ENCODE measurements around the gene TRMT6. TPM values are rescaled to one million over a fixed set of nuclear protein-coding genes. Genes with fewer than 3 reads are reported as not detected.

The TRMT6 gene
- total RNA-seq, 2 experiments from 2014 or later: 8.1 TPM

DNA sequence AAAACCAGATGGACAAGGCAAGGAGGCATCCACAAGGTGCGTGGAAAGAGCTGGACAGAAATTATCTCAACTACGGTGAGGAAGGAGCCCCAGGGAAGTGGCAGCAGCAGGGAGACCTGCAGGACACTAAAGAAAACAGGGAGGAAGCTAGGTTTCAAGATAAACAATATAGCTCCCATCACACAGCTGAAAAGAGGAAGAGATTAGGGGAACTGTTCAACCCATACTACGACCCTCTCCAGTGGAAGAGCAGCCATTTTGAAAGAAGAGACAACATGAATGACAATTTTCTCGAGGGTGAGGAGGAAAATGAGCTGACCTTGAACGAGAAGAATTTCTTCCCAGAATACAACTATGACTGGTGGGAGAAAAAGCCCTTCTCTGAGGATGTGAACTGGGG is 26.8 kb downstream of the TRMT6 start:
- ChIA-PET POLR2A (no interaction called here), CTCF (interaction anchor here (1.3 kb wide), 1 partner anchor 12 kb away, joined by 4 read pairs; no protein-coding TSS in a partner anchor)
- H3K4me1 Mint-ChIP-seq (ENCODE audit: low read depth): peaks cover 11% of the 10 kb centered on the region
- Histone ChIP-seq H3K27ac (ENCODE audit: low read depth in 1 of 2, low read length in 2 of 2) (no peak overlapping the region), H3K36me3 (ENCODE audit: insufficient read depth, low read length) (no peaks in the 10 kb centered on the region), H3K27me3 (ENCODE audit: control insufficient read depth in 1 of 2, insufficient read depth in 2 of 2, low read length in 2 of 2) (peaks cover 0 to 6% of the 10 kb centered on the region in 2 experiments), H3K4me3 (ENCODE audit: low read length) (no peak overlapping the region), H3K4me1 (ENCODE audit: insufficient read depth, low read length) (peaks cover 11% of the 10 kb centered on the region), H3K9me3 (ENCODE audit: control insufficient read depth in 1 of 2, insufficient read depth in 1 of 2, low read length in 2 of 2) (no peaks in the 10 kb centered on the region)
- no peaks in the 10 kb centered on the region for H3K36me3 Mint-ChIP-seq (ENCODE audit: low read depth)
- H3K4me3 Mint-ChIP-seq: no peak overlapping the region
- no peaks in the 10 kb centered on the region for H3K9me3 Mint-ChIP-seq
- ATAC-seq (ENCODE audit: poor library complexity) (no peak), DNase-seq (no peak)
- H3K27me3 Mint-ChIP-seq: peaks cover 4% of the 10 kb centered on the region
- TF ChIP-seq, protein P1, sequence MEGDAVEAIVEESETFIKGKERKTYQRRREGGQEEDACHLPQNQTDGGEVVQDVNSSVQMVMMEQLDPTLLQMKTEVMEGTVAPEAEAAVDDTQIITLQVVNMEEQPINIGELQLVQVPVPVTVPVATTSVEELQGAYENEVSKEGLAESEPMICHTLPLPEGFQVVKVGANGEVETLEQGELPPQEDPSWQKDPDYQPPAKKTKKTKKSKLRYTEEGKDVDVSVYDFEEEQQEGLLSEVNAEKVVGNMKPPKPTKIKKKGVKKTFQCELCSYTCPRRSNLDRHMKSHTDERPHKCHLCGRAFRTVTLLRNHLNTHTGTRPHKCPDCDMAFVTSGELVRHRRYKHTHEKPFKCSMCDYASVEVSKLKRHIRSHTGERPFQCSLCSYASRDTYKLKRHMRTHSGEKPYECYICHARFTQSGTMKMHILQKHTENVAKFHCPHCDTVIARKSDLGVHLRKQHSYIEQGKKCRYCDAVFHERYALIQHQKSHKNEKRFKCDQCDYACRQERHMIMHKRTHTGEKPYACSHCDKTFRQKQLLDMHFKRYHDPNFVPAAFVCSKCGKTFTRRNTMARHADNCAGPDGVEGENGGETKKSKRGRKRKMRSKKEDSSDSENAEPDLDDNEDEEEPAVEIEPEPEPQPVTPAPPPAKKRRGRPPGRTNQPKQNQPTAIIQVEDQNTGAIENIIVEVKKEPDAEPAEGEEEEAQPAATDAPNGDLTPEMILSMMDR (IDR thresholded peaks at IDR 0.05): no peak
- intact Hi-C loops (cut with DNase I, micrococcal nuclease): no loop called here
- H3K27ac Mint-ChIP-seq: no peak overlapping the region

DNA sequence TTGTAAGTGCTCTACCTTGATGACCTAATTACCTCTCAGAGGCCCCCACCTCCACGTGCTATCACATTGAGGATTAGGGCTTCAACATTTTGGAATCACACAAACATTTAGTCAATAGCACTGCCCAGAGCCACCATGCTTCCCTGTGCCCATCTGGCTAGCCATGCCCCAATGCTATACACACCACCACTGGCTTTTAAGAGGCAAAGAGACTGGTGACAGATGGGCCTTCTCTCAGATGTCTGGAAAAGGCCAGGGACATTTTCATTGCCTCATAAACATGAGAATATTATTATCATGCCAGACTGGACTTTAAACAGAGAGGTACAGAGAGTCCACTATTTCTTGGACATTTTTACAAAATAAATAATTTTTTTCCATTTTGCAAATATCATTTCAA is 29.8 kb downstream of the TRMT6 start:
- peaks cover 11% of the 10 kb centered on the region for H3K4me1 Mint-ChIP-seq (ENCODE audit: low read depth)
- peaks cover 0 to 4% of the 10 kb centered on the region in 2 experiments for H3K27me3 ChIP-seq (ENCODE audit: control insufficient read depth in 1 of 2, insufficient read depth in 2 of 2, low read length in 2 of 2)
- ATAC-seq (ENCODE audit: poor library complexity) (no peak), DNase-seq (no peak)
- H3K9me3 Mint-ChIP-seq: no peaks in the 10 kb centered on the region
- no peaks in the 10 kb centered on the region for H3K9me3 ChIP-seq (ENCODE audit: control insufficient read depth in 1 of 2, insufficient read depth in 1 of 2, low read length in 2 of 2)
- H3K36me3 ChIP-seq (ENCODE audit: insufficient read depth, low read length): no peaks in the 10 kb centered on the region
- H3K4me1 ChIP-seq (ENCODE audit: insufficient read depth, low read length): peaks cover 11% of the 10 kb centered on the region
- H3K27ac Mint-ChIP-seq: no peak overlapping the region
- TF ChIP-seq, protein P1 (IDR thresholded peaks at IDR 0.05): no peak
- ChIA-PET POLR2A (no interaction called here), CTCF (no interaction called here)
- no peak overlapping the region for H3K4me3 ChIP-seq (ENCODE audit: low read length)
- H3K36me3 Mint-ChIP-seq (ENCODE audit: low read depth): no peaks in the 10 kb centered on the region
- no peak overlapping the region for H3K27ac ChIP-seq (ENCODE audit: low read depth in 1 of 2, low read length in 2 of 2)
- H3K27me3 Mint-ChIP-seq: peaks cover 9% of the 10 kb centered on the region
- no peak overlapping the region for H3K4me3 Mint-ChIP-seq
- intact Hi-C loops (cut with DNase I, micrococcal nuclease): no loop called here

DNA sequence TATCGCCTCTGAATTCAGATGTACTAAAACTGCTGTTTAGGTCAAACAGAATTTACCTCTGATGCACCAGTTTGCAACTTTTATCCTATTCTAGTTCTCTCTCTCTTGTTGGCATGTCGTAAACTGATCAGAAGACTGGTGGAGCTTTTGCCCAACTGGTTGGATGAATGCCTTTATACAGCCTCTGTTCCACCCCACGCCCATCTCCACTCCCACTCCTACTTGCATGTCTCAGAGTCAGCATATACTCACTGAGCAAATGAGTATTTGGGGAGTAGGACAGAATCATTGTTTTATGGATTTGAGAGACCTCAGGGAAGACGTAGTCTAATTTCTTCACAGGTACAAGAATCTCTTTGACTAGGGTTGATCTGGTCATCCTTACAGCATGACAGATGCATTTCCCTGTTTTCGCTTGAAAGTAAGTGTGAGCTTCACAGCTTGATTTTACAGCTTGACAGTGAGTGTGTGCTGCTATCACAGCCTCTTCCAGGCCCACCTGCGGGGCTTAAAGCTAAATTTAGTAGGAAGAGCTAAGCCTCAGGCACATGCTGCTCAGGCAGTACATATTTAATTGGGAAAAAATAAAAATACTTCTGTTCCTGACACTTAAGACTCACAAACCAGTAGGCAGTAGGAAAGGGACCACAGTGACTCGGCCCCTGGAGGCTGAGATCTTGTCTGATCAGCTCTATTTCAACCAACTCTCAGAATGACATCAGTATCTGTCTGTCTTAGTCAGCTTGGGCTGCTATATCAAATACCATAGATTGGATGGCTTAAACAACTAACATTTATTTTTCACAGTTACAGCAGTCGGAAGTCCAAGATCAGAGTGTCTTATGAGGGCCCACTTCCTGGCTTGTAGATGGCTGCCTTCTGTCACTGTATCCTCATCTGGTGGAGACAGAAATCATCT is 30.4 kb downstream of the TRMT6 start:
- Mint-ChIP-seq H3K36me3 (ENCODE audit: low read depth) (no peaks in the 10 kb centered on the region), H3K4me3 (no peak overlapping the region), H3K27ac (peak overlapping the region; percentile 7), H3K27me3 (peaks cover 9% of the 10 kb centered on the region), H3K4me1 (ENCODE audit: low read depth) (peaks cover 11% of the 10 kb centered on the region), H3K9me3 (no peaks in the 10 kb centered on the region)
- CTCF ChIA-PET: interaction anchor here (0.5 kb wide), 1 partner anchor 40 kb away, joined by 3 read pairs; no protein-coding TSS in a partner anchor
- H3K36me3 ChIP-seq (ENCODE audit: insufficient read depth, low read length): no peaks in the 10 kb centered on the region
- POLR2A ChIA-PET: no interaction called here
- peak in 2 of 14 experiments; percentile 14 to 17 for DNase-seq
- peaks cover 0 to 4% of the 10 kb centered on the region in 2 experiments for H3K27me3 ChIP-seq (ENCODE audit: control insufficient read depth in 1 of 2, insufficient read depth in 2 of 2, low read length in 2 of 2)
- ATAC-seq (ENCODE audit: poor library complexity): no peak
- TF ChIP-seq, protein P1 (IDR thresholded peaks at IDR 0.05): no peak
- H3K4me1 ChIP-seq (ENCODE audit: insufficient read depth, low read length): peaks cover 11% of the 10 kb centered on the region
- H3K4me3 ChIP-seq (ENCODE audit: low read length): no peak overlapping the region
- H3K27ac ChIP-seq (ENCODE audit: low read depth in 1 of 2, low read length in 2 of 2): no peak overlapping the region
- intact Hi-C loops (cut with DNase I, micrococcal nuclease): no loop called here
- H3K9me3 ChIP-seq (ENCODE audit: control insufficient read depth in 1 of 2, insufficient read depth in 1 of 2, low read length in 2 of 2): no peaks in the 10 kb centered on the region
